LNCaP clone FGC (cell line): Measurements from ENCODE around the gene RIF1.

Experiments
- DNase-seq: peaks from one replicate; pipeline ENCODE4 v3.0.0-alpha.2; 2011; ENCODE audit warnings: low read depth
- H3K4me3 ChIP-seq: 2 replicates; pipeline ENCODE4 v1.5.1; 2011; ENCODE audit warnings: mild to moderate bottlenecking, low read depth, low read length, control low read depth
- TF ChIP-seq, protein P1 (sequence below): IDR thresholded peaks from 2 replicates; pipeline ENCODE4 v1.5.1; 2012; ENCODE audit warnings: mild to moderate bottlenecking; ENCODE audit not compliant: control insufficient read depth, insufficient read depth; ENCODE audit errors: extremely low read depth

The RIF1 gene

DNA sequence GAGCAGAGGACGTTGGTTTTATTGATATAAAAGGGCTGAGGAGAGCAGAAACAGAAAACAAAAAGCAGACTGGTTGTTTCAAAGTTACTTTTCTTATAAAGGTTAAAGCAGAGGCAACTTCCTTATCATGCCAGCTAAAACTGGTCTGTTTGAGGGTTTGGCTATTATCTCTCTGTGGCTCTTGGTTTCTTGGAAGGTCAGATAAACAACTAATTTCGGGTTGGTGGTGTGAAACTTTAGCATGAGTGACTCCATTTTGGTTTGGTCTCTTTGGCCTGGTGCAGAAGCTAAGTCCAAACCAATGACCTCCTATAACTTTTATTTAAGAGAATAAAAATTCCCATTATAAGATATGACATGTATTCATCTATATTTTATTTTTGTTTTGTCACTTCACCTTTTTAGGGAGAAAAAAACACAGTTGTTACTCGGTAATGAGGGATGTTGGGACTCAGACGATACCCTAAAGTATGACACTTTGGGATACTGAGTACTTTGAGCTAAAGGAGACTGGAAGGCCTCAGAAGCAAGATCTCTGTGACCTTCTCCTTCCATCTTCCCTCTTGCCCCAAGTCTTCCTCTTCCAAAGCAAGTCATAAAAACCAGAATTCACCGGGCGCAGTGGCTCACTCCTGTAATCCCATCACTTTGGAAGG, 29.0 kb upstream of the RIF1 start:
- DNase-seq, result no peak
- TF ChIP-seq, protein P1, sequence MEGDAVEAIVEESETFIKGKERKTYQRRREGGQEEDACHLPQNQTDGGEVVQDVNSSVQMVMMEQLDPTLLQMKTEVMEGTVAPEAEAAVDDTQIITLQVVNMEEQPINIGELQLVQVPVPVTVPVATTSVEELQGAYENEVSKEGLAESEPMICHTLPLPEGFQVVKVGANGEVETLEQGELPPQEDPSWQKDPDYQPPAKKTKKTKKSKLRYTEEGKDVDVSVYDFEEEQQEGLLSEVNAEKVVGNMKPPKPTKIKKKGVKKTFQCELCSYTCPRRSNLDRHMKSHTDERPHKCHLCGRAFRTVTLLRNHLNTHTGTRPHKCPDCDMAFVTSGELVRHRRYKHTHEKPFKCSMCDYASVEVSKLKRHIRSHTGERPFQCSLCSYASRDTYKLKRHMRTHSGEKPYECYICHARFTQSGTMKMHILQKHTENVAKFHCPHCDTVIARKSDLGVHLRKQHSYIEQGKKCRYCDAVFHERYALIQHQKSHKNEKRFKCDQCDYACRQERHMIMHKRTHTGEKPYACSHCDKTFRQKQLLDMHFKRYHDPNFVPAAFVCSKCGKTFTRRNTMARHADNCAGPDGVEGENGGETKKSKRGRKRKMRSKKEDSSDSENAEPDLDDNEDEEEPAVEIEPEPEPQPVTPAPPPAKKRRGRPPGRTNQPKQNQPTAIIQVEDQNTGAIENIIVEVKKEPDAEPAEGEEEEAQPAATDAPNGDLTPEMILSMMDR, result no peak
- no peak overlapping the region for H3K4me3 ChIP-seq

DNA sequence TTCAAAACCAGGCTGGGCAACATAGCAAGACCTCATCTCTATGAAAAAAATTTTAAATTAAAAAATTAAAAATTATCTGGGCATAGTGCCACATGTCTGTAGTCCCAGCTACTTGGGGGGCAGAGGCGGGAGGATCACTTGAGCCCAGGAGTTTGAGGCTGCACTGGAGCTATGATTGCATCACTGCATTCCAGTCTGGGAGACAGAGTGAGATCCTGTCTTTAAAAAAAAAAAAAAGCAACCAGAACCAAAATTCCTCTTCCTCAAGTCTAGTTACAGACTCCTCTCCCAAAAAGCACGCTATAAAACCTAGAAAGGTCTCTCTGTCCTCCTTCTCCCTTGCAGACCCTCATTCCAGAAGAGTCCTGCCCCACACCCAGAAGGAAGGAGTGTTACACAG, 28.4 kb upstream of the RIF1 start:
- no peak for DNase-seq
- TF ChIP-seq, protein P1, result no peak
- no peak overlapping the region for H3K4me3 ChIP-seq

DNA sequence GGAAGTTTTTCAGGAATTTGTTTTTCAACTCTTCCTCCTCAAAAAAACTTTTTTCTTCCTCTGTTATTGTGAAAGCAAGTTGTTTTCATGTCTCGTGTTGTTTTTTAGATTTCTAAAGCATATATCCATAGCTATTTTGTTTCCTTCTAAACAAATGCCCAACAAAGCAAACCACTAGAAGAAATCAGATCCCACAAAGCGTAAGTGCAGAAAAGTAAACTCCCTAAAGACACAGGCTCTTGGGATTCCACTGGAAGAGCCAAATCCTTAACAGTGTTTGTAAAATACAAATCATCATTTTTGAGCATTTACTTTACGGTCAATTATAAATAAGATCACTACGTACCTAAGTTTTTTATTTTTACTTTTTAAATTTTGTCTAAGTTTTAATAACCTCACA, 21.7 kb upstream of the RIF1 start:
- TF ChIP-seq, protein P1, result no peak
- H3K4me3 ChIP-seq, result no peak overlapping the region
- no peak for DNase-seq

DNA sequence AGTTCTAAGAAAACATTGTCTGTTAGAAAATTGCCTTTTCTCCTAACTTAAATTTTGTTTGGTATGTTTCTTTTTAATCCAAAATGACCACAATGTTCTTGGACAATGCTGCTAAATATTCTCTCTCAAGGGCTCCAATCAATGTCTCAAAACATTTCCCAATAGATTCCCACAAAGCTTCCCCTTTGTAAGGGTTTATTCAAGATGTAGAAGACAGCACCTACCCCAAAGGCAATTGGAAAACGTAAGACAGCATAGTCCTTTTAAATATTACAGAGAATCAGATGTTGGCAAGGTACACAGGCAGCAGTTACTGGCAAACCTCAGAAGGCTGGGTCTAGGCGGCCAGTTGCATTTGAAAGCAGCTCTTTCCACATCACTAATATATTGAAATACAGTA, 18.3 kb upstream of the RIF1 start:
- TF ChIP-seq, protein P1, result no peak
- no peak for DNase-seq

DNA sequence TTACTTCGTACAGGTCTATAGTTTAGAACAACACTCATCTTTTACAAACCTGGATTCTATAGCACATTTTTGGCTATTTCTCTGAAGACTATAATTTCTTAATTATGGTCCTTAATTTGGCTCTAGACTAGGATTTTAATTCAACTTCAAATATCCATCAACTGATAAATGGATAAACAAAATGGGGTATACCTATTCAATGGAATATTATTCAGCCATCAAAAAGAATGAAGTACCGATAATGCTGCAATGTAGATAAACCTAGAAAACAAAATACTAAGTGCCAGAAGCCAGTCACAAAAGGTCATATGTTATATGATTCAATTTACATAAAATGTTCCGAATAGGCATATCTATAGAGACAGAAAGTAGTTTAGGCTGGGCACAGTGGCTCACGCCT, 15.2 kb upstream of the RIF1 start:
- no peak for DNase-seq
- TF ChIP-seq, protein P1, result no peak
- H3K4me3 ChIP-seq, result no peak overlapping the region

More for the DNA sequence above, 18.3 kb upstream of the RIF1 start:
- no peak overlapping the region for H3K4me3 ChIP-seq

DNA sequence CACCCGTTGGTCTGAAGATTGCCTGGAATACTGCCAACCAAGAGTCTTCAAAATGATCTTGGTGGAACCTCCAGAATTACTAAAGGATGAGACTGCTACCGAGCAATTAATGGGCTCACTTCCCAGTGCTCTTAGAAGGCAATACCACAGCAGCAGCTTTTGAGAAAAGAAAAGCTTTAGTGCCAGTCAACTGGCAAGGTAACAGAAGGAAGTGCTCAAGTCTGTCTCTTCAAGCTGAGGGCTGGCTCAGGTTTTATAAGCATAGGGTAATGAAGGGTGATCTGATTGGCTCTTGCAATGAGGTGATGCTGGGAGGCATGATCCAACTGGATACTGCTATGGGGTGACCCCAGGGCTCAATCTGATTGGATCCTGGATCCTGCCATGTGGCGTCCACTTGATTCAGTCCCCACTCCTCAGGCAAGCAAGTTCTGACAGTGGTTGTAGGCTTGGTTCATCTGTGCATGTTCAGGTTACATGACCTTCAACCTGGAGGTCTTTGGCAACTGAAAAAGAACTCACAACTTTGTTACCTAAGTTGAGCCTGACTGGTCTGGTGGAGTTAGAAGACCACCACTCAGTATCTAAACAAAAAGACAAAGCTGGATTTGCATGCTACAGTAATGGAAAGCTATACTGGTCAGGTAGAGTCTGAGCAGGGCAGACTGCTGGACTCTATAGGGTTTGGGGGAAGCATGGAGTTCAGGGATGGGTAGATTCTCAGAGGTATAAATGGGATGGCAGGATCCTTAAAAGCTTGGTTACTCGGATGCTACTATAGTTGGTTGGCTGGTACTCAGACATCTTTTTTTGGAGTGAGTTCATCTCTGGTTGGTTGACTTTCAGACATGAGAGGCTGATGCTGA, 14.0 kb upstream of the RIF1 start:
- DNase-seq, result no peak
- TF ChIP-seq, protein P1, result no peak
- no peak overlapping the region for H3K4me3 ChIP-seq

DNA sequence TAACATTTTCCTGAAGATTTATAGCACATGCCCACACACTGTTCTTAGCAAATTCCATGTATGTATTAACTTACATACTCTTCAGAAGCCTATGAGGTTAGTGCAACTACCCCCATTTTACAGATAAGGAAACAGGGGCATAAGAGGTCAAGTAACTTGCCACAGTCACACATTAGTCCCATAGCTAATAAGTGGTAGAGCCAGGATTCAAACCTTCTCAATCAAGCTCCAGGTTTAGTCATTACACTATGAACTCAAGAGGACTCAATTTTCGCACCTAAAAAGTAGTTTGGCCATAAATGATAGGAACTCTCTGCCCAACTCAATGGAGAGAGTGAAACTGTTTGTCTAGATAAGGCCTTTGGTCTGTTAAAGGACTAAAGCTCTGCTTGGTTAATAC, 9.7 kb upstream of the RIF1 start:
- H3K4me3 ChIP-seq, result no peak overlapping the region
- no peak for DNase-seq
- TF ChIP-seq, protein P1, result no peak
